ENCODE results near the gene MTHFD2.

The MTHFD2 gene

DNA sequence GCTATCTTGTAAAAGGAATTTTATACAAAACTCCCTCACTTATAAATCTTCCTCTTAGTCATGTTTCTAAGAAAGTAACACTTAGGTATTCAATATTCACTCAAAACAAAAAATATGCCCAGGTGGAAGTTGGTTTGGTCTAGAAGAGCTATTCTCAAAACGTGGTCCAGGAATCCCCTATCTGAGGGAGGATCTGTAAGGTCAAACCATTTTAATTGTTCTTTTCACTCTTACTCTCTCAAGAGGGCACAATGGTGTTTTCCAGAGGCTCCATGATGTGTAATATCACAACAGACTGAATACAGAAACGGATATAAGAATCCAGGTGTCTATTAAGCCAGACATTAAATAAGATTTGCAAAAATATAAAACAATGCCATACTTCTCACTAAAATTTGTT, 29.7 kb upstream of the MTHFD2 start:
- no peak for DNase-seq (ENCODE audit: low read depth)
- TF ChIP-seq, protein P1, sequence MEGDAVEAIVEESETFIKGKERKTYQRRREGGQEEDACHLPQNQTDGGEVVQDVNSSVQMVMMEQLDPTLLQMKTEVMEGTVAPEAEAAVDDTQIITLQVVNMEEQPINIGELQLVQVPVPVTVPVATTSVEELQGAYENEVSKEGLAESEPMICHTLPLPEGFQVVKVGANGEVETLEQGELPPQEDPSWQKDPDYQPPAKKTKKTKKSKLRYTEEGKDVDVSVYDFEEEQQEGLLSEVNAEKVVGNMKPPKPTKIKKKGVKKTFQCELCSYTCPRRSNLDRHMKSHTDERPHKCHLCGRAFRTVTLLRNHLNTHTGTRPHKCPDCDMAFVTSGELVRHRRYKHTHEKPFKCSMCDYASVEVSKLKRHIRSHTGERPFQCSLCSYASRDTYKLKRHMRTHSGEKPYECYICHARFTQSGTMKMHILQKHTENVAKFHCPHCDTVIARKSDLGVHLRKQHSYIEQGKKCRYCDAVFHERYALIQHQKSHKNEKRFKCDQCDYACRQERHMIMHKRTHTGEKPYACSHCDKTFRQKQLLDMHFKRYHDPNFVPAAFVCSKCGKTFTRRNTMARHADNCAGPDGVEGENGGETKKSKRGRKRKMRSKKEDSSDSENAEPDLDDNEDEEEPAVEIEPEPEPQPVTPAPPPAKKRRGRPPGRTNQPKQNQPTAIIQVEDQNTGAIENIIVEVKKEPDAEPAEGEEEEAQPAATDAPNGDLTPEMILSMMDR (conservative IDR thresholded peaks at IDR 0.05; ENCODE audit: low read length), result no peak
- H3K4me3 ChIP-seq (ENCODE audit: low read length), result no peak overlapping the region

DNA sequence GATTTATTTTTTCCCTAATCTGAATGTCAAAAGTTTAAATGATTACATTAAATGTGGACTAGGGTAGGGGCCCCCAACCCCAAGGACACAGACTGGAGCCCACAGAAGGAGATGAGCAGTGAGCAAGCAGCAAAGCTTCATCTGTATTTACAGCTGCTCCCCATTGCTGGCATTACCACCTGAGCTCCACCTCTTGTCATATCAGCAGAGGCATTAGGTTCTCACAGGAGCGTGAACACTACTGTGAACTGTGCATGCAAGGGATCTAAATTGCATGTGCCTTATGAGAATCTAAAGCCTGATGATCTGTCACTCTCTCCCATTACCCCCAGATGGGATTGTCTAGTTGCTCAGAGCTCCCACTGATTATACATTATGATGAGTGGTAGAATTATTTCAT, 23.5 kb upstream of the MTHFD2 start:
- H3K4me3 ChIP-seq (ENCODE audit: low read length), result no peak overlapping the region
- TF ChIP-seq, protein P1 (conservative IDR thresholded peaks at IDR 0.05; ENCODE audit: low read length), result no peak
- no peak for DNase-seq (ENCODE audit: low read depth)

DNA sequence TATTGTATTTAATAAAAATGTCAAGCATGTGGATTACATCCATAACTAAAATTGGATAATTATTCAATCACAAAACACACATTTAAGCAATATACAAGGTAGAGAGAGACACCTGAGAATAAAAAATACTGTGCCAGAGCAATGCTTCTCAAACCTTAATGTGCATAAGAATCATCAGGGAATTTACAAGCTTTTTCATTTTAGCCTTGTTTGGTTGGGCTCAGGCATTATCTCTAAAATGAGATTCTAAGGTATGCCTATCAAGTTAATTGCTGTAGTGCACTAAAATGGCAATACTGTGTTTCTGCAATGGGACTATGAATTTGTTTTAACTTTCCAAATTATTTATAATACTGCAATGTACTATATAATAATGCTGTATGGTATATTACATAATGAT, 20.7 kb upstream of the MTHFD2 start:
- TF ChIP-seq, protein P1 (conservative IDR thresholded peaks at IDR 0.05; ENCODE audit: low read length), result no peak
- peak overlapping the region; percentile 71 for H3K4me3 ChIP-seq (ENCODE audit: low read length)
- no peak for DNase-seq (ENCODE audit: low read depth)

DNA sequence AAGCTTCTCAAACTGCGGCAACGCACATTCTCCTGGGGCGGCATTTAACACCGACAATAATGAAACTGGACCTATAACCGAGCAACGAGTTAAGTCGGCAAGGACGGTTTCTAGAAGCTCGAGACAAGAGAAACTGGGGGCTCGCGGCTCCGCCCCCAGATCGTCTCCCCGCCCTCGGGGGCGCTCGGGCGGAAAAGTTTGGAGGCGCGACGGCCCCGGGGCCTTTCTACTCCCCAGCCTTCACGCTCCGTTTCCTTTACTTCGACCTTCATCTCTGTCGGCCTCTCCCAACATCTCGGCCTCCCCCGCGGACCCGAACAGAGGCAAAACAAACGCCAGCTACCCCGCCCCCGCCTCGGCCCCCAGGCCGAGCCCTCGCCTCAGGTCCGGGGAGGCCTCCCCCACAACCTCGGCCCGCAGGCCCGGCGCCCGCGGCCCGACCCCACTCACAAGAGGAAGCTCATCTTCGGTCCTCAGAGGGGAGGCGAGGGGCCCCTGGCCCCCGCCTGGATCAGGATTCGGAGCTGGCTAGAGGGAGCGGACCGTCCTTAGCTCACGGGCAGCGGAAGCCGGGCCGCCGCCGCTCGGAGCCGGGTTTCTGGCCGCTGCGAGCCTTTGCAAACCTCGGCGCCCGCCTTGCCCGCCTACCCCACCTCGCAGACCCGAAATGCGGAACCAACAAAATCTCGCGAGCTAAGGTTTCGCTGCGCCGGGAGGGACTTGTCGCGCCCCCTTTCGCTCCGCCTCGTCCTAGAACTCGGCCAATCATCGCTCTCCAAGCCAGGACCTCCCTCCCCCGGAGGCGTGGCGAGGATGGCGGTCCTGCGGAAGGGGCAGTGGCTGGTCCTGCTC, 20.0 kb upstream of the MTHFD2 start, which contains the start of gene MOB1A:
TSS of gene MOB1A (minus strand) at position 669 of the 852 bp plus-strand sequence. CDS start at position 464, 205 bp downstream.
- TF ChIP-seq, protein P1 (conservative IDR thresholded peaks at IDR 0.05; ENCODE audit: low read length), result no peak
- peak within 1 kb of the TSS; percentile 71 for H3K4me3 ChIP-seq (ENCODE audit: low read length)
- peak; percentile 98 for DNase-seq (ENCODE audit: low read depth)

DNA sequence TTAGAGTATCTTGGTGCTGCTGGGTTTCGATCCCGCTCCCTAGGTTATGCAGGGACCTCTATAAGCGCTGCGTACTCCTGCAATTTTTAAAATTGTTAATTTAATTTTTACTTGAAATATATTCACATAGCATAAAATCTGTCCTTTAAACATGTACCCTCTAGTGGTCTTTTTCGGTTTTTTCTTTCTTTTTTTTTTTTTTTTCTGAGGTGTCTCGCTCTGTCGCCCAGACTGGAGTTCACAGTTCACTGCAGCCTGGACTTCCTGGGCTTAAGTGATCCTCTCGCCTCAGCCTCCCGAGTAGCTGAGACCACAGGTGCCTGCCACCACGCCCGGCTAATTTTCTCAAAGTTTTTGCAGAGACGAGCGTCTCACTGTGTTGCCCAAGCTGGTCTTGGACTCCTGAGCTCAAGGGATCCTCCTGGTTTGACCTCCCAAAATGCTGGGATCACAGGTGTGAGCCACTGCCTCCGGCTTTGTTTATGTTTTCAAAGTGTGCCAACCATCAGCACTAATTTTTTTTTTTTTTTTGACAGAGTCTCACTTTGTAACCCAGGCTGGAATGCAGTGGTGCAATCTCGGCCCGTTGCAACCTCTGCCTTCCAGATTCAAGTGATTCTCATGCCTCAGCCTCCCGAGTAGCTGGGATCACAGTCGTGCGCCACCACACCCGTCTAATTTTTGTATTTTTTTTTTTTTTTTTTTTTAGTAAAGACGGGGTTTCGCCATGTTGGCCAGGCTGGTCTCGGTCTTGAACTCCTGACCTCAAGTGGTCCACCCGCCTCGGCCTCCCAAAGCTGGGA, 19.2 kb upstream of the MTHFD2 start:
- peak; percentile 21 for DNase-seq (ENCODE audit: low read depth)
- TF ChIP-seq, protein P1 (conservative IDR thresholded peaks at IDR 0.05; ENCODE audit: low read length), result peak; percentile 49
- H3K4me3 ChIP-seq (ENCODE audit: low read length), result peak overlapping the region; percentile 71

DNA sequence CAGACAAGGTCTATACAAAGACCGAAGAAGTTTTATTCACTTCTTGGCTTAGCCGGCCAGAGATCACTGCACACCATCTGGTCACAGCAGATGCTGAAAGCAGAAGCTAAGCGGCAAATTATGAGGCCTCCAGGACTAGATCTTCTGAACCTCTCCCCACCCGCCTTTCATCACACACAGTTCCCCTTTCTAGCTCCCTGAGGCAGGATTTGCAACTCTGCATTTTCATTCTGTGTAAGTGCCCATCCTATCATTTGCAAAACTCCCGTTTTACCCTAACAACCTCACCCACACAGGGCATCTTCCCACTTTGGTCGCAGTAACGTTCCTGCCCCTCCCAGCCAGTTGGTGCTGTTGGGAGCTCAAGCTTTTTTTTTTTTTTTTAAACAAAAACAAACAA, 16.7 kb upstream of the MTHFD2 start:
- DNase-seq (ENCODE audit: low read depth), result peak; percentile 40
- H3K4me3 ChIP-seq (ENCODE audit: low read length), result no peak overlapping the region
- TF ChIP-seq, protein P1 (conservative IDR thresholded peaks at IDR 0.05; ENCODE audit: low read length), result no peak
